ENCODE results near the gene RICTOR.

The RICTOR gene

GRCh38 chr5:38929838-38930237 is 144.4 kb downstream of the RICTOR start:
- DNase-seq, result no peak

DNA sequence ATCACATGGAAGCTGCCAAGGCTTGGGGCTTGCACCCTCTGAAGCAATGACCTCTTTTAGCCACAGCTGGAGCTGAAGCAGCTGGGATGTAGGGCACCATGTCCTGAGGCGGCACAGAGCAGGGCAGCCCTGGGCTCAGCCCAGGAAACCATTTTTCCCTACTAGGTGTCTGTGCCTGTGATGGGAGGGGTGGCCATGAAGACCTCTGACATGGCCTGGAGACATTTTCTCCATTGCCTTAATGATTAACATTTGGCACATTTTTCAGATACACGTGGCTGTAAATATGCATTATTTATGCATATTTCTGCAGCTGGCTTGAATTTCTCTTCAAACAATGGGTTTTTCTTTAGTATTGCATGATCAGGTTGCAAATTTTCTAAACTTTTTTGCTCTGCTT is 146.7 kb downstream of the RICTOR start:
- no peak for DNase-seq

- DNase-seq, result no peak
These were observed 148.1 kb downstream of the RICTOR start for GRCh38 chr5:38926121-38926520.

DNA sequence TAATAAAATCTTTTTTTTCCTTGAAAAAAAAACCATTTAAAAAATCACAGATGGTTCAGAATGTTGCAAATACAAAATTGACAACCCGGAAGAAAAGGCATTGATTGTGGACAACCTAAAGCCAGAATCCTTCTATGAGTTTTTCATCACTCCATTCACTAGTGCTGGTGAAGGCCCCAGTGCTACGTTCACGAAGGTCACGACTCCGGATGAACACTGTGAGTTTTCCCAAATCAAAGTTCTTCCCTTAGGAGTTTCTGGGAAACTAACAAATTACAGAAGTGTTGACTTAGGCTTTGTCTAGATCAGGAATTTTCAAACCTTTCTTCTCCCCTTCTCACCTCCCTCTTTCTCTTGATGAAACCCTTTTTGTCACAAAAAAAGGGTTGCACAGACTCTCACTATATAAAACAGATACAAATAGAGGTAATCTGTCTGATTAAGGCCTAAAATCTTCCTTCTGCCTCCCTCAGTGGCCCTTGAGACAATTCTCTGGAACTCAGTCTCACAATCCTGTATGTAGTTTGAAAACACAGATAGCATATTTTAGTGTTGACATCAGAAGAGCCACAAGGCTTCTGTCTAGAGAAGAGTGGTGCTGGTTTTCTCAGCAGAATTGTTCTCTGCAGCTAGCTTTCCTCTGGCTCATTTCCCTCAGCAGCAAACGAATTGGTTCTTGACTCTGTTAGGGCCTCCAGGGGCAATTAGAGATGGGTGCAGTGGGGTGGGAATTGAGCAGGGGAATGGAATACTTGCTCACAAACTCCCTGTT is 148.9 kb downstream of the RICTOR start:
- DNase-seq, result no peak

DNA sequence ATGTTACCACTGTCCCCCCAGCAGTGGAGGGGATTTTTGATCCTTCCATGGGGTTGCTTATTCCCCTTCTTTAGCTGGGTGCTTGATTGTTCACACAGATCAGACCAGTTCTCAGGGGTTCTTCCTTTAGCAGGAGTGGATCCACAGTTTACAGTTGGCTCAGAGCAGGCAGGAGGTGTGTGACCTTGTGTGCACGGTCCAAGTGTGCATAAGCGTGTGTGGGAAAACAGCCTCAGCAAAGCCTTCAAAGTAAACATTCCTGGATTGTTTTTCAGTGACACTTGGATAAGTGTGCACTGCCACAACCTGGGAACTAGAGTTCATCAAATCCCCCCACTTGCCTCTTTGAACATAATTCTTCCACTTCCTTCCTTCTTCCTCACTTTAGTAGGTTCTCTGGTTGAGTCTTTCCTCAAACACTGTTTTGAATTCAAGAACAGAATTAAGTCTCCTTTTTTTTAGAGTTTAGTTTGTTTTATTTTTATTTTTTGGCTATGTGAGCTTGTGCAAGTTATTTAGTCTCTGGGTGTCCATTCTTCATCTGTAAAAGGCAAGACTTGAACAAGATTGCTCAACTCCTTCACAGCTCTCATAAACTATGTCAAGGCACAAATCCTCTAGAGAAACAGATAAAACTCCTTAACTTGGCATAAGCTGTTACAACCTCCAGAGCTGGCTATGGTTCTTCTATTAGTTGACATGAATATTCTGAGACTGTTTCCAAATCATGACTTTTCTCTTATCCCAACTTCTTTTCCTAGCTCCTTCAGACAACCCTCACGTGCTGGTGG is 150.3 kb downstream of the RICTOR start:
- DNase-seq, result no peak

- DNase-seq, result peak; percentile 26 to 36
These were observed 152.0 kb downstream of the RICTOR start for GRCh38 chr5:38922199-38922598.

- no peak for DNase-seq
These were observed 153.0 kb downstream of the RICTOR start for GRCh38 chr5:38921174-38921573.

- no peak for DNase-seq
These were observed 157.4 kb downstream of the RICTOR start for GRCh38 chr5:38916802-38917201.

- DNase-seq, result no peak
These were observed 160.5 kb downstream of the RICTOR start for GRCh38 chr5:38913714-38914113.

GRCh38 chr5:38911933-38912332 is 162.3 kb downstream of the RICTOR start:
- DNase-seq, result no peak

DNA sequence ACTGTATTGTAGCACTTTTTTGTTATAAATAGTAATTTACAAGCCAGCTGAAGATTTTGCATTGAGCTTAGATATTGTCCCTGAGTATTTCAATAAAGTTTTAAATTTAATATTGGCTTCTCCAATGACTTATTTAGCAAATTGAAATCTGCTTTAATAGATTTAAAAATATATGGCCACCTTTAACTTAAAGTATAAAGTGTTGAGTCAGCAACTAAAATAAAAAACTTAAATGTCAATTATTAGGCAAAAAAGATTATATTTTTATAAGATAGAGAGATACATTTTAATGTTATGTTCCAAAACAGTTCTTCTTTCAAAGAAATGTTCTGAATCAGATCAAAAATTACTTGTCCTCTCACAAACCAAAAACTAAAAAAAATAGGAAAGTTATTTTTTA is 167.7 kb downstream of the RICTOR start:
- DNase-seq, result no peak

DNA sequence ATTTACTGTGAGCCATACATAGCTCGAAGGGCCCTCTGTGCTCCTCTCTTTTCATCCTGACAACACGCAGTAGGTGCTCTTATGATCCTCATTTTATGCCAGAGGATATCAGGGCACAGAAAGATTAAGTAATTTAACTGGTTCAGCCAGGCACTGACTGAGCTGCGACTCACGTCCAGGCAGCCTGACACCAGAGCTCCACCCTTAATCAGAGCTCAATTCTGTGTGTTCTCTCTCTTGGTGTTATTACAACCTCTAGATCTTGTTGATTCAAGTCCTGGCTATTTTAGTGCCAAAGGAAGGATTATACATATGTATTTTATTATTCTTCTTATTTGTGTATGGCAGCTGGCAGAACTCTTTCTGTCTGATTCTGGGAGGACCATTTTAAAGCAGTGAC is 168.7 kb downstream of the RICTOR start:
- no peak for DNase-seq

DNA sequence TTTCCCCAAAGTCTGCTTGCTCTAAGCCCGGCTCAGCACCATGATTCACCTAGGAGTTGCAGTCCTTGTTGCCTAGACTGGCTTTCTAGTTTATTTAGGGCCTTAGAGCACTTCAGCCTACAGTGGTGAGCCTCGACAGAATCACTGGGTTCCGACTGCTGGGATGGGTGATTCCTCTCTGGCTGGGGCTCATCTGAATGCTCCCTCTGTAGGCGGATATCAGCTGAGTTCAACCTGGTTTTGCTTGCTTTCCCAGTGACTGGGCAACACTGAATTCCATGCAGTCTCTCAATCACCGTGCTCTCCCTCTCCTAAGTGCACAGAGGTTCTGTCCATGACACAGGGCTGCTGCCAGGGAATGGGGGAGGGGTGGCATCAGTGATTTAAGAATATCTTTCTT is 174.3 kb downstream of the RICTOR start:
- DNase-seq, result no peak

GRCh38 chr5:38896760-38897159 is 177.4 kb downstream of the RICTOR start:
- no peak for DNase-seq

DNA sequence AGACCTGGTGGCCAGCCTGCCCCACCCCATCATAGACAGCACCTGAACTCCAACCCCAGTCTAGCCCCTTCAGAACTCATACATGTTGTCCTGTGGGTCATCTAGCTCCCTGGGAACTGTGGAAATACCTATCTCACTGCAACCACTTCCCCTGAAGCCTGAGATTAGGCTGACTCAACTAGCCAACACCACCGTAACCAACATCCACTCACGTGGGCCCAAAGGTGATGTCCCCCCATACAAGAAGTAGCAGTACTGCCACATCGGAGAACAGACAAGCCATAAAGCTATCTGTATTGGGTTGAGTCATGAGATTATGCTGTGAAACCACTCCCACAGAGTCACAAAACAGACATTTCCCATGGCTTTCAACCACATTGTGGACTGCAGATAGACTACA is 181.8 kb downstream of the RICTOR start:
- no peak for DNase-seq

GRCh38 chr5:38891563-38891962 is 182.6 kb downstream of the RICTOR start:
- no peak for DNase-seq

DNA sequence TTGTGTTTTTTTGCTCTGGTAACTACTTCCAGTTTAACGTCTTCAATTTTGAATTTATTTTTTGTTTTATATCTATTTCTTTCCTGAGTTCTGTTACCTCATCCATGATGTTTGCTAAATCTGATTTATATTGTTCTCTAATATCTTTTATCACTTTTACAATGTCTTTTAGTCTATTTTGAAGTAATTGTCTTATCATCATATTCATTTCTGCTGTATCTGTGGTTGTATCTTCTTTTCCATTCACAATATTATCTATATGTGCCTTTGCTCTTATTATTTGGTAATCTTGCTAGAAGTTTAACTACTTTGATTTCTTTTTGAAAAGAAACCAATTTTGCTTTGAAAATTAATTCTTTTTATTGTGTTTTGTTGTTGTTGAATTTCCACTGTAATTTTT is 184.8 kb downstream of the RICTOR start:
- no peak for DNase-seq

DNA sequence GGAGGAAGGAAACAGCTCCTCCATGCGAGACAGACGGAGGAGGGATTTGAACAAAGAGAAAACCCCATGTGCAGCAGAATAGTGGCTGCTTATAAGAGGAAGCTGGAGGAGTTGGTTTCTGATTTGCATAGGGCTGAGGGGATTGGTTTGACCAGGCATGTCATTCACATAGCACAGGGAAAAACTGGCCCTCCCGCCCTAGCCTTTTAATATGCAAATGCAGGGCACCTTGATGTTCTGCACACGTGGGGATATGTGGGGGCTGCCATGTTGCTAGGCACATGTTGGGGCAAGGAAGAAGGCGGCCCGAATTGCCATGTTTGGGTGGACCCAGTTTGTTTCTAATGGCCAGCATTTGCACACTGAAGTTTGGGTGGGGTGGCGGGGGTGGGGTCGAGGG is 186.2 kb downstream of the RICTOR start:
- DNase-seq, result no peak
